DOHH2 (cell line): ENCODE data around the gene ACSF3.

Experiments
- H3F3A ChIP-seq: fragments of 200-600 bp; sonication (generic), shearing (Covaris generic); 2 replicates; pipeline ENCODE4 v1.6.0; 2016; ENCODE audit warnings: antibody characterized with exemption, mild to moderate bottlenecking; ENCODE audit not compliant: control insufficient read depth, insufficient read depth
- H3K27ac ChIP-seq: fragments of 200-600 bp; sonication (generic); 2 replicates; pipeline ENCODE4 v1.5.1; 2014; ENCODE audit warnings: low read depth, mild to moderate bottlenecking, low read length, moderate library complexity
- H3K27me3 ChIP-seq: fragments of 200-600 bp; sonication (generic); 2 replicates; pipeline ENCODE4 v1.6.1; 2014; ENCODE audit warnings: mild to moderate bottlenecking, low read length, mixed read lengths; ENCODE audit not compliant: control insufficient read depth
- H3K36me3 ChIP-seq: fragments of 200-600 bp; sonication (generic); 2 replicates; pipeline ENCODE4 v1.6.1; 2014; ENCODE audit warnings: mild to moderate bottlenecking, low read length, moderate library complexity, mixed read lengths; ENCODE audit not compliant: control insufficient read depth
- H3K4me1 ChIP-seq: fragments of 200-600 bp; sonication (generic); 2 replicates; pipeline ENCODE4 v1.6.1; 2014; ENCODE audit warnings: mild to moderate bottlenecking, low read length, mixed read lengths; ENCODE audit not compliant: control insufficient read depth
- H3K4me2 ChIP-seq: fragments of 200-600 bp; sonication (generic); 2 replicates; pipeline ENCODE4 v1.6.0; 2014; ENCODE audit warnings: mild to moderate bottlenecking, low read length, moderate library complexity
- H3K4me3 ChIP-seq: fragments of 200-600 bp; sonication (generic); 2 replicates; pipeline ENCODE4 v1.5.1; 2014; ENCODE audit warnings: mild to moderate bottlenecking, low read length, mixed read lengths
- H3K79me2 ChIP-seq: fragments of 200-600 bp; sonication (generic); 2 replicates; pipeline ENCODE4 v1.6.1; 2014; ENCODE audit warnings: mild to moderate bottlenecking, low read length, mixed read lengths; ENCODE audit not compliant: control insufficient read depth
- H3K9me2 ChIP-seq: fragments of 200-600 bp; sonication (generic); replicated peaks from 2 replicates; pipeline ENCODE4 v1.6.1; 2014; ENCODE audit warnings: mild to moderate bottlenecking, low read length, mixed read lengths; ENCODE audit not compliant: control insufficient read depth
- H3K9me3 ChIP-seq: fragments of 200-600 bp; sonication (generic); 2 replicates; pipeline ENCODE4 v1.6.1; 2014; ENCODE audit warnings: antibody characterized with exemption, low read length, mixed read lengths; ENCODE audit not compliant: control insufficient read depth, insufficient read depth
- H4K20me1 ChIP-seq: fragments of 200-600 bp; sonication (generic); 2 replicates; pipeline ENCODE4 v1.6.0; 2014; ENCODE audit warnings: low read depth, mild to moderate bottlenecking, antibody characterized with exemption, low read length, moderate library complexity; ENCODE audit not compliant: control insufficient read depth, insufficient read depth
- CTCF ChIP-seq: fragments of 200-600 bp; sonication (generic); IDR thresholded peaks from one replicate; pipeline ENCODE4 v1.5.1; 2014; ENCODE audit warnings: antibody characterized with exemption, mild to moderate bottlenecking, low read depth, low read length; ENCODE audit not compliant: poor library complexity, severe bottlenecking
- EZH2phosphoT487 ChIP-seq: fragments of 200-600 bp; sonication (generic); IDR thresholded peaks from 2 replicates; pipeline ENCODE4 v1.6.1; 2017; ENCODE audit warnings: borderline replicate concordance, mild to moderate bottlenecking, antibody characterized with exemption, low read length, moderate library complexity, mixed read lengths

Gene ACSF3

GRCh38 chr16:89154390-89155183 is 60.9 kb downstream of the ACSF3 start:
- H3K4me3 ChIP-seq, result no peak overlapping the region
- peaks cover 20% of the 10 kb centered on the region for H3K36me3 ChIP-seq
- TF ChIP-seq CTCF (no peak), EZH2phosphoT487 (no peak)
- H3K27me3 ChIP-seq, result no peaks in the 10 kb centered on the region
- H3K4me2 ChIP-seq, result no peak overlapping the region
- H3K4me1 ChIP-seq, result peaks cover 30% of the 10 kb centered on the region
- H3K27ac ChIP-seq, result no peak overlapping the region
- peaks cover 31% of the 10 kb centered on the region for H3F3A ChIP-seq
- H3K9me3 ChIP-seq, result peaks cover 26% of the 10 kb centered on the region; the same call in 1 of the 2 replicates
- H4K20me1 ChIP-seq, result peaks cover 7% of the 10 kb centered on the region; the same call in 1 of the 2 replicates
- no peaks in the 10 kb centered on the region for H3K79me2 ChIP-seq
- no peaks in the 10 kb centered on the region for H3K9me2 ChIP-seq

GRCh38 chr16:89155184-89155679 is 61.6 kb downstream of the ACSF3 start:
- Histone ChIP-seq H3K4me2 (no peak overlapping the region), H3K79me2 (no peaks in the 10 kb centered on the region), H4K20me1 (peaks cover 7% of the 10 kb centered on the region; the same call in 1 of the 2 replicates), H3K4me1 (peaks cover 30% of the 10 kb centered on the region), H3K9me2 (no peaks in the 10 kb centered on the region), H3K9me3 (peaks cover 28% of the 10 kb centered on the region; the same call in 1 of the 2 replicates), H3F3A (peaks cover 31% of the 10 kb centered on the region), H3K27ac (no peak overlapping the region), H3K4me3 (no peak overlapping the region), H3K27me3 (no peaks in the 10 kb centered on the region), H3K36me3 (peaks cover 14% of the 10 kb centered on the region)
- TF ChIP-seq EZH2phosphoT487, result no peak

GRCh38 chr16:89155851-89156739 is 62.4 kb downstream of the ACSF3 start:
- peaks cover 28% of the 10 kb centered on the region; the same call in 1 of the 2 replicates for H3K9me3 ChIP-seq
- H3K27ac ChIP-seq, result no peak overlapping the region
- no peak overlapping the region for H3K4me3 ChIP-seq
- H3K4me2 ChIP-seq, result no peak overlapping the region
- no peaks in the 10 kb centered on the region for H3K9me2 ChIP-seq
- H3K79me2 ChIP-seq, result no peaks in the 10 kb centered on the region
- H3K4me1 ChIP-seq, result peaks cover 30% of the 10 kb centered on the region
- no peaks in the 10 kb centered on the region for H3K27me3 ChIP-seq
- peaks cover 26% of the 10 kb centered on the region for H3F3A ChIP-seq
- H3K36me3 ChIP-seq, result peaks cover 7% of the 10 kb centered on the region
- H4K20me1 ChIP-seq, result peaks cover 7% of the 10 kb centered on the region; the same call in 1 of the 2 replicates
- TF ChIP-seq EZH2phosphoT487 (no peak), CTCF (no peak)
